Measurements from ENCODE around the gene SYCE3. TPM values are rescaled to one million over a fixed set of nuclear protein-coding genes. Genes with fewer than 3 reads are reported as not detected.

Gene SYCE3
- polyA plus RNA-seq, 3 donors = 0.23 to 0.47 TPM; not detected in 1

Other genes with a start within 250 kb of the SYCE3 start
- gene DENND6B, start 235.9 kb downstream of the SYCE3 start, polyA plus RNA-seq (ENCODE audit: insufficient read length in 3 of 3) = 10 to 100 TPM; 11.9 to 21.1 (median 16.8) TPM
- gene PPP6R2, start 219.6 kb downstream of the SYCE3 start, polyA plus RNA-seq (ENCODE audit: insufficient read length in 3 of 3) = 10 to 100 TPM; 34.4 to 58.1 (median 44.6) TPM
- gene SBF1, start 87.9 kb downstream of the SYCE3 start, polyA plus RNA-seq (ENCODE audit: insufficient read length in 3 of 3) = 10 to 100 TPM; 28.4 to 46.4 (median 45.6) TPM
- gene ADM2, start 81.4 kb downstream of the SYCE3 start, polyA plus RNA-seq (ENCODE audit: insufficient read length in 3 of 3) = 1 to 10 TPM; 3.8 to 6.9 (median 4.6) TPM
- 10 to 100 TPM in 1 of 3 donors, 1 to 10 TPM in 2; 2.4 to 13.6 (median 3.0) TPM for gene MIOX, start 76.1 kb downstream of the SYCE3 start, polyA plus RNA-seq (ENCODE audit: insufficient read length in 3 of 3)
- gene LMF2, start 55.2 kb downstream of the SYCE3 start, polyA plus RNA-seq (ENCODE audit: insufficient read length in 3 of 3) = 10 to 100 TPM; 30.3 to 58.1 (median 56.0) TPM
- 10 to 100 TPM; 39.6 to 53.9 (median 50.3) TPM for gene NCAPH2, start 54.7 kb downstream of the SYCE3 start, polyA plus RNA-seq (ENCODE audit: insufficient read length in 3 of 3)
- gene SCO2, start 37.3 kb downstream of the SYCE3 start, polyA plus RNA-seq (ENCODE audit: insufficient read length in 3 of 3) = 1 to 10 TPM; 1.0 to 5.2 (median 1.9) TPM
- gene TYMP, start 32.9 kb downstream of the SYCE3 start, polyA plus RNA-seq (ENCODE audit: insufficient read length in 3 of 3) = 1 to 10 TPM; 1.4 to 3.0 (median 1.9) TPM
- under 1 TPM; 0.10 to 0.50 (median 0.15) TPM for gene KLHDC7B, start 17.0 kb downstream of the SYCE3 start, polyA plus RNA-seq (ENCODE audit: insufficient read length in 3 of 3)
- gene CPT1B, start 15.5 kb upstream of the SYCE3 start, polyA plus RNA-seq (ENCODE audit: insufficient read length in 3 of 3) = 10 to 100 TPM; 12.7 to 19.9 (median 18.2) TPM
- gene CHKB, start 19.9 kb upstream of the SYCE3 start, polyA plus RNA-seq (ENCODE audit: insufficient read length in 3 of 3) = 100 to 1,000 TPM in 1 of 3 donors, 10 to 100 TPM in 2; 82.4 to 118 (median 86.6) TPM
- gene MAPK8IP2, start 37.9 kb upstream of the SYCE3 start, polyA plus RNA-seq (ENCODE audit: insufficient read length in 3 of 3) = 1 to 10 TPM in 1 of 3 donors, under 1 TPM in 2; 0.78 to 1.0 (median 0.98) TPM
- 10 to 100 TPM; 12.2 to 20.8 (median 13.5) TPM for gene ARSA, start 65.2 kb upstream of the SYCE3 start, polyA plus RNA-seq (ENCODE audit: insufficient read length in 3 of 3)
- gene SHANK3, start 109.9 kb upstream of the SYCE3 start, polyA plus RNA-seq (ENCODE audit: insufficient read length in 3 of 3) = 10 to 100 TPM; 13.7 to 24.6 (median 21.2) TPM
- gene ACR, start 175.3 kb upstream of the SYCE3 start, polyA plus RNA-seq (ENCODE audit: insufficient read length in 3 of 3) = under 1 TPM; 0.27 to 0.53 (median 0.51) TPM
- 10 to 100 TPM; 57.5 to 83.8 (median 59.5) TPM for gene RABL2B, start 220.7 kb upstream of the SYCE3 start, polyA plus RNA-seq (ENCODE audit: insufficient read length in 3 of 3)

Measured in renal cortex interstitium (tissue), 3 donors.